GM21529 (cell line): ENCODE data around the gene LDLRAD4.

Experiments
- ATAC-seq: cut with Tn5 transposase; IDR thresholded peaks from one replicate; pipeline ENCODE4 v1.9.1; 2021; ENCODE audit not compliant: unreplicated experiment

LDLRAD4 gene

GRCh38 chr18:13420969-13421686, 202.6 kb downstream of the LDLRAD4 start:
- ATAC-seq: no peak

- no peak for ATAC-seq
Measured at GRCh38 chr18:13422541-13423147, 204.1 kb downstream of the LDLRAD4 start.

- no peak for ATAC-seq
Measured at GRCh38 chr18:13423352-13423751, 204.8 kb downstream of the LDLRAD4 start.

DNA sequence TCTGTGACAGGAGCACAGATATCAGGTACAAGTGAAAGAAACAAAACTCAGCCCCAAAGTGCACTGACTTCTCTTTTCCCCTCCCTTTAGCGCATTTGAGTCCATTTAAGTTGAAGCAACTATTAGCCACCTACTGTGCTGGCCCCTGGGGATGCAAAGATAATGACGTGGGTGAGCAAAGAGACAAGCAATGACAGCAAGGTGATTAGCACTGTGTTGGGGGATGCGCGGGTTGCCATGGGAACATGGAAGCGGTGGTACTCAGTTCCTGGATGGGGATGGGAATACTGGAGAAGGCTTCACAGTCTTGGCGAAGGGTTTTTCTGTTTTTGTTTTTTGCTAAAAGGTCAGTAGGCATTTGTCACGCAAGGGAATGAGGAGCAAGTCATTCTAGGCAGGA, 205.8 kb downstream of the LDLRAD4 start:
- ATAC-seq: no peak

- no peak for ATAC-seq
Measured at GRCh38 chr18:13425357-13426091, 207.0 kb downstream of the LDLRAD4 start.

GRCh38 chr18:13427354-13427753, 208.8 kb downstream of the LDLRAD4 start:
- ATAC-seq: no peak

DNA sequence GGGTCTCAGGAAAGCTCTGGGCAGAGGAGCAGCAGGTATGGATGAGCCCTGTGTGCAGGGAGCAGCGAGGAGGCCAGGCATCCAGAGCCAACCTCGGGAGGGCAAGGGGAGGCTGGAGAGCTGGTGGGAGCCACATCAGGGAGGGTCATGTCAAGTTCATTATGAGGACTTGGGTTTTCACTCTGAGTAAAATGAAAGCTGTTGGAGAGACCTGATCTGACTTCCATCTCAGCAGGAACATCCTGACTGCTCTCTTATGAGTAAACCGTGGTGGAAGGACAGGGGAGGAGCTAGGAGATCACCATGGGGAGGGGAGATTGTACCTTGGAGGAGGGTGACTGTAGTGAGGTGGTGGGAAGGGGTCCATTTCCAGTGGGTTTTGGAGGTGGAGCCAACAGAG, 209.8 kb downstream of the LDLRAD4 start:
- ATAC-seq: no peak

DNA sequence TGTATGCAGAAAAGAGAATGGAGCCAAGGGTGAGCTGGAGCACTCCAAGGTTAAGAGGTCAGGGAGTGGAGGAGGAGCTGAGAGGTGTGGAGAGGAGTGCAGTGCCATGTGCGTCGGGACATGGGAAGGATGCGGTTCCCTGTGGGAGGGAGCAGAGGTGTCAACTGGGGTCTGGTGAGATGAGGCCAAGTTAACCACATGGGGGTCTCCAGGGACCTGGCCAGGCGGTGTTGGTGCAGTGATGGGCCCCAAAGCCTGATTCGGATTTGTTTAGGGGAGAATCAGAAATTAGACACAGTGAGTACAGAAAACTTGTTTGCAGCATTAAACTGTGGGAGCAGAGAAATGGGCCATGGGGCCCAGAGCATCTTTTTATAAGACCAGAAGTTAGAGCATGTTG, 210.5 kb downstream of the LDLRAD4 start:
- ATAC-seq: no peak

DNA sequence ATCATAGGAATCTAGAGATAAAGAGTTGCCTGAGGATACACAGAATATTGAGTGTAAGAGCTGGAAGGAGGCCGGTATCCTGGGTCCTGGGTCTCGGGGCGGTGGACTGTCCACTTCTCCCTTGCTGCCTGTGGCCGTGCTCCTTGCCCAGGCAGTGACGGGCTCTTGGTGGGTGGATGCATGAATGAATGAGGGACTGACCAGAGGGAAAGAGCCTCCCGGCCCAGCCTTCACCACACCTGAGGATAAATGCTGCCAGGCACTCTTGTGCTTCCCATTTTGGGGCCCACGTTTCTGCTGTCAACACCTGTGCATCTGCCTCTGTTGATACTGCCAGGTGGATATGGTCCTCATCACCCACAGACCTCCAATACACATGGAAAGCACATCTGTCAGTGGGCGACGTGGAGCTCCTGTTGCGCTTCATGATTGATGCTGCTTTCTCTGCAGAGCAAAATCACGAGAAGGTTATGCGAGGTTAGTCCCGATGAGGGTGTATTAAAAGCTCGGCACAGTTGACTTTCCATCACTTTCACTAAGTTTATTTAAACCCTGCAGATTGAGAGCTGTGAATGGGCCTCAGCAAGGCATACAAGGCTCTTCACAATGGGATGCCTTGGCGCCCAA, 211.4 kb downstream of the LDLRAD4 start:
- no peak for ATAC-seq

DNA sequence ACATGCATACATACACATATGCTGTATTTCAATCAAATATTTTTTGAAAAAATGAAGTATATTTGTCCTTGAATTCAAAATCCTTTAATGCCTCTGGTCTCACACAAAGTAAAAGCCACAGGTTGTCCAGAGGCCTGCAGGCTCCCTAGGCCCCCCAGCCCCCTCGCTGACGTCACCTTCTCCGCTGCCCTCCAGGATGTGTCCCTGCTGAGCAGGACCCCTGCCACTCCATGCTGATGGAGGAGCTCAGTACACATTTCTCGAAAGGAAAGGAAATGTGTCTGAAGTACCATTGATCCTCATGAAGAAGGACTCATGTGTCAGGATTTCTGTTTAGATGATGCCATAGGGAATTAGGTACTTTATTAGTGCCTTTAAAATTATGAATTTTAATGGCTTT, 212.1 kb downstream of the LDLRAD4 start:
- no peak for ATAC-seq

GRCh38 chr18:13431886-13432285, 213.3 kb downstream of the LDLRAD4 start:
- ATAC-seq: no peak

DNA sequence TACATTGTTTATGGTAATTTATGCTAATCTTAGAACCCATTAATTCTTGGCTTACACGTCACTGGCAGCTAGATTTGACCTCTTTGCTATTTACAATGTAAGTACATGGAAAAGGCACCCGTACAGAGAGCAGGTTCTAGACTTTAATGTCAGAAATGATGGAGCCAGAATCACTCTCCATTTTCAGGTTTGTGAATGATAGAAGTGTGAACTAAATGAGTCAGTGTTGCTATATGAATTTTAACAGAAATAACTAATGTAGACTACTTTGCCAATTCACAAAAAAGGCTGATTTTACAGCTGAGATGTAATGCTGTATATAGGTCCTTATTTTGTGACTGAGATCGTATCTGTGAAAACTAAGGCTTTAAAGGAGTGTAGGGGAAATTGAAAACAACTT, 214.6 kb downstream of the LDLRAD4 start:
- ATAC-seq: no peak

GRCh38 chr18:13433685-13434084, 215.1 kb downstream of the LDLRAD4 start:
- no peak for ATAC-seq

- ATAC-seq: no peak
Measured at GRCh38 chr18:13434854-13435253, 216.3 kb downstream of the LDLRAD4 start.

GRCh38 chr18:13435586-13436333, 217.2 kb downstream of the LDLRAD4 start:
- no peak for ATAC-seq

DNA sequence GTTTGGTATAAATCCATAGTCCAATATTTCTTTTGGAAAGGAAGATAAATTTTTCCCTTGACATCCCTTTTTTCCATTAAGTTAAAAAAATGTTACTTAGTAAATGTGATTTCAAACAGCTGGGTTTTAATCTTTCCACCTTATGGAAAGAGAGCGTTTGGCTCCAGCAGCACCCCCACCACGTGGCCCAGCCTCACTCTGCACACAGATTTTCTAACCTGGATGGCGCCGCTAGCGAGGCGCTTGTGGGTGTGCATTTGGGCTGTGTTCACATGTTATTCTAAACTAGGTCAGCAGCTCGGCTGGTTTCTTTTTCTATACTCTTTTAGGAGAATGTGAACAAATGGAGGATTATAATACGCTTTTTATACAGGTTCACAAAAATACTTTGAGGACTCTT, 218.0 kb downstream of the LDLRAD4 start:
- ATAC-seq: no peak

GRCh38 chr18:13437034-13437433, 218.5 kb downstream of the LDLRAD4 start:
- ATAC-seq: no peak

DNA sequence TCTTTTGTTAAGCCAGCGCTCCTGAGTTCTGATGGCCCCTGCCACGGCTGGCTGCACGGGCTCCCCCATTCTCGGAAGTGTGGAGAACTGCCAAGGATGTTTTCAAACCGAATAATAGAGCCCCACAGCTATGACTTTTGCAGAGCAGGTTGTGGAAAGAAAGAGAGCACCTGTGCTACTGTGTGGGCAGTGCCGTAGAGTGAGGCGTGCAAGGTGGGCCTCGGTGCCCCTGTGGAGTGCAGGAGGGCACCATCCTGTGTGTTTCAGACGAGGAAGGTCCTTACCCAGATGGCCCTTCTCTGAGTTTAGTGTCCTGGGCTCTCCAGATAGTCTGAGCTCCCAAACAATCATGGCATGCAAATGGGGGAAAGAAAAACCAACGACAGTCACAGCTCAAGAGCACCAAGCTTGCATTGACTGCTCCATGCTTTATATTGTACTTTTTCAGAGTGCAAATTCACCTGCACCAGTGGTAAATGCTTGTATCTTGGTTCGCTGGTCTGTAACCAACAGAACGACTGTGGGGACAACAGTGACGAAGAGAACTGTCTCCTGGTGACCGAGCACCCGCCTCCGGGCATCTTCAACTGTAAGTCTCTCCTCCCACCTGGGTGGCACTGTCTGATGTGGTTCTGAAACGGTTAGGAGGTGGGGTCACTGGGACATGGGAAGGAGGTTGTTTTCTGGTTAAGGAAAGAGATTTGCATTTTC, 219.4 kb downstream of the LDLRAD4 start:
- no peak for ATAC-seq

GRCh38 chr18:13438507-13439056, 220.0 kb downstream of the LDLRAD4 start:
- ATAC-seq: no peak

- no peak for ATAC-seq
Measured at GRCh38 chr18:13439461-13439860, 220.9 kb downstream of the LDLRAD4 start.
